Esophagus muscularis mucosa (tissue), 4 donors: ENCODE results near the gene BCL7A. TPM values are rescaled to one million over a fixed set of nuclear protein-coding genes. Genes with fewer than 3 reads are reported as not detected.

ENCODE experiments used
- DNase-seq: peaks from one replicate; pipeline ENCODE4 v3.0.0-alpha.2; 2017; ENCODE audit errors: extremely low spot score
- H3K27ac ChIP-seq, 4 donors: fragments of 200-600 bp; sonication (generic); replicated peaks in 1 of 4; 1 replicate in 3 of 4; 2 replicates in 1 of 4; pipeline ENCODE4 v1.5.1; 2016 to 2019; ENCODE audit warnings: mild to moderate bottlenecking in 1 of 4
- H3K27me3 ChIP-seq, 4 donors: fragments of 200-600 bp; sonication (generic); one replicate each; pipeline versions ENCODE4 v1.5.1 to v1.6.0; 2016 to 2019
- H3K36me3 ChIP-seq, 4 donors: fragments of 200-600 bp; sonication (generic); one replicate each; pipeline ENCODE4 v1.5.1; 2016 to 2019
- H3K4me1 ChIP-seq, 4 donors: fragments of 200-600 bp; sonication (generic); one replicate each; pipeline ENCODE4 v1.5.1; 2016 to 2019
- H3K4me3 ChIP-seq, 4 donors: fragments of 200-600 bp; sonication (generic); 1 replicate in 2 of 4; 2 replicates in 2 of 4; pipeline ENCODE4 v1.5.1; 2016 to 2019; ENCODE audit warnings: mild to moderate bottlenecking in 4 of 4, moderate library complexity in 1 of 4
- H3K9me3 ChIP-seq, 4 donors: fragments of 200-600 bp; sonication (generic); 1 replicate in 3 of 4; 2 replicates in 1 of 4; pipeline ENCODE4 v1.5.1; 2016 to 2019
- EP300 ChIP-seq: sonication (generic); formaldehyde crosslinking; IDR thresholded peaks from one replicate; pipeline ENCODE4 v1.6.1; 2017; ENCODE audit warnings: antibody characterized with exemption
- POLR2A ChIP-seq: fragments of 450-650 bp; IDR thresholded peaks from one replicate; pipeline ENCODE4 v1.6.1; 2017; ENCODE audit warnings: antibody characterized with exemption, moderate library complexity, mild to moderate bottlenecking, low read depth
- POLR2AphosphoS5 ChIP-seq, 2 donors: sonication (generic); formaldehyde crosslinking; IDR thresholded peaks; one replicate each; pipeline ENCODE4 v1.6.1; 2017; ENCODE audit warnings: antibody characterized with exemption in 2 of 2
- WGBS: methylation state at CpG from one replicate; pipeline ENCODE4 v1.1.5; 2018; 5-methylcytosine and 5-hydroxymethylcytosine counted together
- intact Hi-C: fragments of 100-400 bp; cut with DNase I; formaldehyde crosslinking; loops from one replicate; pipeline ENCODE4 v1.15.1; 2023
- total RNA-seq, 4 donors: library from RNA; depleted of rRNA; stranded (reverse); fragments of >200 nt; gene quantifications; one replicate each; pipeline versions ENCODE4 v1.1.0 to v1.2.1, GENCODE V29; 2016
- TF ChIP-seq, protein P1 (sequence below), 3 experiments: fragments of 200-600 bp in 2 of 3; fragments of 450-650 bp in 1 of 3; sonication (generic) in 2 of 3; IDR thresholded peaks; one replicate each; pipeline ENCODE4 v1.5.1; 2017 to 2019; ENCODE audit warnings: antibody characterized with exemption in 3 of 3, mild to moderate bottlenecking in 2 of 3, moderate library complexity in 1 of 3

Gene BCL7A
- total RNA-seq, 4 donors from 2014 or later: 2.9 to 10.1 (median 6.3) TPM

DNA sequence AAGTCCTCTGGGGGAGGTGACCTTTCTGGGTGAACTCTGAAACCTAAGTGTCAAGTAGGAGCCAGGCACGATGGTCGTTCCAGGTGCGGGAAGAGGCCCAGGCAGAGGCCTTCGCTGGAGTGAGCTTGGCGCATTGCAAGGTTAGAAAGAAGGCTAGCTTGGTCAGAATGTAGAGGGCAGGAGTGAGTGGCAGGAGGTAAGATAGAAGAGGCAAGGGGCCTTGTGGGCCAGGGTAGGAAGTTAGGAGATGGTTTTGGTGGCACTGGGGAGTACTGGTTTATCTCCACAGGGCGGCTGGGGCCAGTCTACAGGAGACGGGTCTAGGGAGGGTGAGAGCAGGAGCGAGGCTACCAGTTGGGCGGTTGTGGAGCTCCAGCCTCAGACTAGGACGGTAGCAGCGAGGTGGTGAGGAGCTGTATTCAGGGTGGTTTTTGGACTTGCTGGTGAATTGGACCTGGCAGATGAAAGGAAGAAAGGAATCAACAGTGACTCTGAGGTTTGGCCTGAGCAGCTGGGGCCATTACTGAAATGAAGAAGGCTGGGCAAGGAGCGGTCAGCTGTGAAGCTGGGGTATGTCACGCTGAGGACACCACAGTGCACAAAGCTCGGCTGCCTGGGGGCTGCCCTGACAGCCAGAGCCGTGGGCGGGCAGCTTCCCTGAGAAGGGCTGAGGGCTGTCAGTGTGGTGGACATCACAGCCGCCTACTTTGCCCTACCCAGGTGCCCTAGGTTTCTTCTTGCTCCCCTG lies 65.9 kb downstream of the BCL7A start:
- Histone ChIP-seq H3K27me3 (no peaks in the 10 kb centered on the region), H3K4me1 (peaks cover 89 to 100% (median 99%) of the 10 kb centered on the region in 4 donors)
- 81% methylated on average over 13 of the region's 17 CpGs for WGBS

DNA sequence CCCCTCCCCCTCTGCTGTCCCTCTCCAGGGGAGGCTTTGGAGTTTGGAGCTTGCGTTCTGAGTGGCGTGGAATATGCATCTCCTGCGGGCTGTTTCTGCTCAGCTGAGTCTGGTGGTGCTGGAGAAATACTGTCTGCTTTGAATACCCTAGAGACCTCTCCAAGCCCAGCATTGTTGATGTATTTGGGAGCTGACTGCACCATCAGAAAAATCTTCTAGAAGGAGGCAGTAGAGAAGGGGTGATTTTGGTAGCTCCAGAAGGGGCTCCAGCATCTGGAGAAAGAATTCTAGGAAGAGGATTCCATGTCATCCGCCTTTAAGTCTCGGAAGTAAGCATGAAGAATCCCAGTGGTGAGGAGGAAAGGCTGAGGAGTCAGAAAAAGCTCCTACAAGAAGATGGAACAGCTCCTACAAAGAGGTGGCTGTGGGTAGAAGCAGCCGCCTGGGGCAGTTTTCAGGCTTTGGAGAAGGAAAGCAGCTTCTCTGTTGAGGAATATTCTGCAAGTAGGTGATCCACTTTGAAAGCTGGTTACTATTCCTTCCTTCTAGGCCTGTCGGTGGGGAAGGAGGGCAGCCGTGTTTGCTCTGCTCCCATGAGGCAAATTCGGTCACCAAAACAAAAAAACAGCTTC lies 66.6 kb downstream of the BCL7A start:
- Histone ChIP-seq H3K27me3 (no peaks in the 10 kb centered on the region), H3K9me3 (no peaks in the 10 kb centered on the region), H3K36me3 (peaks cover 0 to 38% (median 21%) of the 10 kb centered on the region in 4 donors), H3K4me1 (peaks cover 89 to 100% (median 99%) of the 10 kb centered on the region in 4 donors), H3K4me3 (peak overlapping the region in 1 of 4 donors; percentile 12), H3K27ac (peak overlapping the region; percentile 38 to 81 (median 50))
- TF ChIP-seq POLR2A: no peak
- TF ChIP-seq POLR2AphosphoS5 (IDR thresholded peaks at IDR 0.05): no peak
- TF ChIP-seq EP300: no peak
- TF ChIP-seq, protein P1, sequence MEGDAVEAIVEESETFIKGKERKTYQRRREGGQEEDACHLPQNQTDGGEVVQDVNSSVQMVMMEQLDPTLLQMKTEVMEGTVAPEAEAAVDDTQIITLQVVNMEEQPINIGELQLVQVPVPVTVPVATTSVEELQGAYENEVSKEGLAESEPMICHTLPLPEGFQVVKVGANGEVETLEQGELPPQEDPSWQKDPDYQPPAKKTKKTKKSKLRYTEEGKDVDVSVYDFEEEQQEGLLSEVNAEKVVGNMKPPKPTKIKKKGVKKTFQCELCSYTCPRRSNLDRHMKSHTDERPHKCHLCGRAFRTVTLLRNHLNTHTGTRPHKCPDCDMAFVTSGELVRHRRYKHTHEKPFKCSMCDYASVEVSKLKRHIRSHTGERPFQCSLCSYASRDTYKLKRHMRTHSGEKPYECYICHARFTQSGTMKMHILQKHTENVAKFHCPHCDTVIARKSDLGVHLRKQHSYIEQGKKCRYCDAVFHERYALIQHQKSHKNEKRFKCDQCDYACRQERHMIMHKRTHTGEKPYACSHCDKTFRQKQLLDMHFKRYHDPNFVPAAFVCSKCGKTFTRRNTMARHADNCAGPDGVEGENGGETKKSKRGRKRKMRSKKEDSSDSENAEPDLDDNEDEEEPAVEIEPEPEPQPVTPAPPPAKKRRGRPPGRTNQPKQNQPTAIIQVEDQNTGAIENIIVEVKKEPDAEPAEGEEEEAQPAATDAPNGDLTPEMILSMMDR (IDR thresholded peaks at IDR 0.05): no peak
- WGBS: 71% methylated on average over 9 of the region's 9 CpGs
- intact Hi-C loops: no loop called here
- DNase-seq: no peak

More for the DNA sequence above, 65.9 kb downstream of the BCL7A start:
- no peak for DNase-seq
- TF ChIP-seq POLR2A (no peak), POLR2AphosphoS5 (IDR thresholded peaks at IDR 0.05) (no peak), EP300 (no peak)
- TF ChIP-seq, protein P1 (IDR thresholded peaks at IDR 0.05): no peak
- H3K9me3 ChIP-seq: no peaks in the 10 kb centered on the region
- intact Hi-C loops: no loop called here
- H3K27ac ChIP-seq: peak overlapping the region; percentile 31 to 81 (median 40)
- H3K4me3 ChIP-seq: peak overlapping the region in 1 of 4 donors; percentile 12
- H3K36me3 ChIP-seq: peaks cover 0 to 38% (median 21%) of the 10 kb centered on the region in 4 donors

DNA sequence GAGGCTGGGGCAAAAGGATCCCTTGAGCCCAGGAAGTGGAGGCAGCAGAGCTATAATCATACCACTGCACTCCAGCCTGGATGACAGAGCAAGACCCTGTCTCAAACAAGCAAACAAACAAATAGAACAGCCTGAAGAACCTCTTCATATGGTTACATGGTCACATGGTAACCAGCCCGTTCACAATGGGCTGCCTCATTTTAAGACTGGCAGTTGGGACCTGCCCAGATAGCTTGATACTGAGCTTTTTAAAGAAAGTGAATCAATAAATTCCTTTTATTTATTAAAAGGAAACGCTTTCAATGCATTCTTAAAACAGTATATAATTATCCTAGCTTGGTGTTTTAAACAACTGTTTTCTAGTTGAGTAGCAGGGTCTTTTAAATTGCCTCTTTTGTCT lies 67.4 kb downstream of the BCL7A start:
- no peak overlapping the region for H3K4me3 ChIP-seq
- TF ChIP-seq POLR2A: no peak
- no peak for TF ChIP-seq POLR2AphosphoS5 (IDR thresholded peaks at IDR 0.05)
- TF ChIP-seq, protein P1 (IDR thresholded peaks at IDR 0.05): no peak
- TF ChIP-seq EP300: no peak
- H3K36me3 ChIP-seq: peaks cover 0 to 32% (median 18%) of the 10 kb centered on the region in 4 donors
- DNase-seq: no peak
- no peaks in the 10 kb centered on the region for H3K27me3 ChIP-seq
- 49% methylated on average over 2 of the region's 2 CpGs for WGBS
- peaks cover 84 to 100% (median 99%) of the 10 kb centered on the region in 4 donors for H3K4me1 ChIP-seq
- H3K9me3 ChIP-seq: no peaks in the 10 kb centered on the region
- peak overlapping the region; percentile 26 to 81 (median 49) for H3K27ac ChIP-seq
- intact Hi-C loops: no loop called here

DNA sequence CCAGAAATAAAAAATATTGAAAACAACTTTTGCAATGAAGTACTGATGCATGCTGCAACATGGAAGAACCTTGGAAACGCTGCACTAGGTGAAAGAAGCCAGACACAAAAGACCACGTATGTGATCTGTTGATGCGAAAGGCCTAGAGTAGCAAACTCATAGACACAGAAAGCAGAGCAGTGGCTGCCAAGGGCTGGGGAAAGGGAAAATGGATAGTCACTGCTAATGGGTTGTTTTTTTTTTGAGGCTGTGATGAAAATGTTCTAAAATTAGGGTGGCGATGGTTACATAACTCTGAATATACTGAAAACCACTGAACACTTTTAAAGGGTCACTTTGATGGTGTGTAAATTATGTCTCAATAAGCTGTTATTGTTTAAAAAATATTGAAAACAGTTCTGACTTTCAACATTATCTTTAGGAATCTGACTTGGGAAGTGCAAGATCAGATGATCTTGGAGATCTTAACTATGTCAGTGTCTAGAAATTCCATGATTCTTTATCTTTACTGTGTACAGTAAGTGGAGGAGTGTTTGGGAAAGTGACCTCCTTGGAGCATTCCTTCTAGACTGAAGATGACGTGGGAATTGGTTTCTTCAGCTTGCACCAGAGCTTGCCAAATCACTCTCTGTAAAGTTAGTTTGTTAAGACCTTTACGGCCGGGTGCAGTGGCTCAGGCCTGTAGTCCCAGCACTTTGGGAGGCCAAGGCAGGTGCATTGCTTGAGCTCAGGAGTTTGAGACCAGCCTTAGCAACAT lies 69.3 kb downstream of the BCL7A start:
- H3K27ac ChIP-seq: peak overlapping the region; percentile 74 to 81 (median 77)
- peaks cover 0 to 14% (median 5%) of the 10 kb centered on the region in 4 donors for H3K36me3 ChIP-seq
- DNase-seq: no peak
- H3K4me3 ChIP-seq: no peak overlapping the region
- intact Hi-C loops: no loop called here
- peaks cover 85 to 100% (median 98%) of the 10 kb centered on the region in 4 donors for H3K4me1 ChIP-seq
- no peaks in the 10 kb centered on the region for H3K9me3 ChIP-seq
- H3K27me3 ChIP-seq: no peaks in the 10 kb centered on the region
- WGBS: 19% methylated on average over 7 of the region's 7 CpGs
- no peak for TF ChIP-seq POLR2A
- TF ChIP-seq POLR2AphosphoS5 (IDR thresholded peaks at IDR 0.05): peak; percentile 55 to 57
- peak; percentile 20 for TF ChIP-seq EP300
